HG03060 (cell line): Measurements from ENCODE around the gene SKAP1.

Experiments
- ATAC-seq: cut with Tn5 transposase; IDR thresholded peaks from one replicate; pipeline ENCODE4 v1.9.1; 2021; ENCODE audit warnings: low read depth, moderate number of reproducible peaks; ENCODE audit not compliant: unreplicated experiment

The SKAP1 gene

DNA sequence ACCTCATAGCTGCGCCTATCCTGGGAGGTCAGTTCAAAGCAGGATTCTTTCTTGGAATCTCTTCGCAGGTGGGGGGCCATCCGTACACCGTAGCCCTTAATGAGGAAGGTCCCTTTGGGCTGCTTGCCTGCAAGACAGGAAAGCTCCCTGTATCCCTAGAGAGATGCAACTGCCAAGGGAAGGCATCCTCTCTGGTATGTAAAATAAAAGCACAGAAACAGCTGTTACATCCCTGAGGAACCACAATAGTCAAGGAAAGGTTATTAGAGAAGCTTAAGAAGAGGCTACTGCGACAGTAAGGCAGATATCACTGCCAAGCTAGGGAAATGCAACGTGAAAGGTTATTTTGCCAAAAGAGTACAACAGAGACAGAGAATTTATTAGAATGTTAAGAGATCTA lies 245.3 kb downstream of the SKAP1 start:
- no peak for ATAC-seq

DNA sequence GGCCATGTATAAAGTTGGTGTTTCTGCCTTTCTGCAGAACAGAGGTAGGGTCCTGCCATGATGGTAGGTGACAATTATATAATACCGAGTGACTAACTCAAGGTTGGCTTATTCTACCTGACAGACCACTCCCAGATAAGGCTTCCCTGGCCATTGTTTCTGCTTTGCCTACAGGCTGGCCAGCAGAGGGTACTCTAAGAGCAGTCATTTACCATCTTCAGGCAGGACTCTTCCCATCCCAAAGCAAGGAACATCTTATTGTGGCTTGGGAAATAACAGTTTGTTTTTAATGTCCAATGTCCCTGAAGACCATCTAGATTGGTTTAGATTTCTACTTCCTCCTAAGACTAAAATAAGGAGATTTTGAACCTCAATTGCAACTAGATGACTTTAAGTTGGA lies 248.4 kb downstream of the SKAP1 start:
- ATAC-seq: no peak

GRCh38 chr17:48180842-48181629 lies 249.0 kb downstream of the SKAP1 start:
- no peak for ATAC-seq

- no peak for ATAC-seq
Measured at GRCh38 chr17:48179071-48179945, 250.7 kb downstream of the SKAP1 start.

DNA sequence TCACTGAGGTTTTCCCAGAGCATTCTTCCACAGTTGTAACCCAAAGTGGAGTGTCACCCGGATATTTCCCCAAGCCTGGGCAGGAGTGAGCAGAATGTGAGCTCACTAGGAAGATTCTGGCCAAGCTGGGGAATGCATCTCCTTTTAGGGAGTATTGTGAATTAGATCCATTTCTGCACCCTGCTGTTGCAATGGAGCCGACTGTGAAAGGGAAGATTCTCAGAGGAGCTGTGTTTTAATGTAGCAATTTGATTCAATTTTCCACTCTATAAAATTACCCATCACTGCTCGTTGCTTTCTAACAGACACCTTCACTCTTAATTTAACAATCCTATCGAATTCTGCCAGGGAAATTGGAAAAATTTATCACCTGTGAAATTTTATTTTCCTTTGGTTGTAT lies 251.7 kb downstream of the SKAP1 start:
- no peak for ATAC-seq

DNA sequence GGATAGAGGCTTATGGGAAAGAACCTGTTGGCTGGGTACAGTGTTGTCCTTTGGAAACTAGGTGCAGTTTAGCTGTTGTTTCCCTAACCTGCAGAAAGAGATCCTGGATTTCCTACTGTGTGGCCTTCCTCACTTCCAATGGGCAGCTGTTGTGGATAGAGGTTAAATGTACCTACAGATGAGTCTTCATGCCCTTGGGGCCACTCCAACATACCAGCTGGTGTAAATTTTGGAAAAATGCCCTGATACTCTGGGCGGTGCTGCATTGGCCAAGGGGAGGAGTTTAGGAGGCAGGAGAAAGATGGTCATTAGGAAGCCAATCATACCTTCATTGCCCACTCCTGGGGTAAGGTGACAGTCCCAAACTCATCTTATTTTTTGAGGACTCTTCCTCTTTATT lies 252.2 kb downstream of the SKAP1 start:
- ATAC-seq: no peak

GRCh38 chr17:48176471-48176855 lies 253.6 kb downstream of the SKAP1 start:
- no peak for ATAC-seq

DNA sequence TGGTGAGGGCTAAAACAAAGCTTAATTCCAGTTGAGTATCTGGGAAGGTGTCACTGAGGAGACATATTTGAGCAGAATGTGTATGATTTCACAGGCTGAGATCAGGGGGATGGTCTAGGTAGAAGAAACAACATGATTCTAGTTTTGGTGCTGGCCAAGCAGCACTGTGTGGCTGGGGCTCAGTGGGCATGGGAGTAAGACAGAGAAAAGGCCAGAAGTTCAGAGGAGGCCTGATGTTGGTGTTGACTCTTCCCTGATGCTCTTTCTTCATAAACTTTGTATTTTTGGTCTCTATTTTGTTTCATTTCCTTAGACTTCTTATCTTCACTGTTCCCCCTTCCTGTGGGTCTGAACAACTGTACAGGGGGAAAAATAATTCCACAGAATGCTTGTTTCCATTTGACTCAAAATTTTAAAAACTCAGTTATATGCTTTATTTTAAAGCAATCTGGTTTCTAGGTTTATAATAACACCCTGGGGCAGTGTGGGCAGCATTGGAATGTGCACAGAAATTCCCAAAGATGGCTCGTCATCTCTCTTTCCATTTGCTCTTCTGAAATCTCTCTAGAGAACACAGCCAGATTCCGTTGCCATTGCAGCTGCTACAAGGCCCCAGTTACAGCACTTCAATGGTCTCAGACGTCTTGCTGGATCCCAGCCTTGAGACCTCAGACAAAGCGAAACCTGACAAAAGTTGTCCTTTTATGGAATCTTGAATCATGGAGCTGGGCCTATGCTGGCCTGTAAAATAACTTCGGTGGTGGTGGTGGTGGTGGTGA lies 254.1 kb downstream of the SKAP1 start:
- ATAC-seq: no peak

GRCh38 chr17:48174833-48175523 lies 255.0 kb downstream of the SKAP1 start:
- ATAC-seq: no peak

DNA sequence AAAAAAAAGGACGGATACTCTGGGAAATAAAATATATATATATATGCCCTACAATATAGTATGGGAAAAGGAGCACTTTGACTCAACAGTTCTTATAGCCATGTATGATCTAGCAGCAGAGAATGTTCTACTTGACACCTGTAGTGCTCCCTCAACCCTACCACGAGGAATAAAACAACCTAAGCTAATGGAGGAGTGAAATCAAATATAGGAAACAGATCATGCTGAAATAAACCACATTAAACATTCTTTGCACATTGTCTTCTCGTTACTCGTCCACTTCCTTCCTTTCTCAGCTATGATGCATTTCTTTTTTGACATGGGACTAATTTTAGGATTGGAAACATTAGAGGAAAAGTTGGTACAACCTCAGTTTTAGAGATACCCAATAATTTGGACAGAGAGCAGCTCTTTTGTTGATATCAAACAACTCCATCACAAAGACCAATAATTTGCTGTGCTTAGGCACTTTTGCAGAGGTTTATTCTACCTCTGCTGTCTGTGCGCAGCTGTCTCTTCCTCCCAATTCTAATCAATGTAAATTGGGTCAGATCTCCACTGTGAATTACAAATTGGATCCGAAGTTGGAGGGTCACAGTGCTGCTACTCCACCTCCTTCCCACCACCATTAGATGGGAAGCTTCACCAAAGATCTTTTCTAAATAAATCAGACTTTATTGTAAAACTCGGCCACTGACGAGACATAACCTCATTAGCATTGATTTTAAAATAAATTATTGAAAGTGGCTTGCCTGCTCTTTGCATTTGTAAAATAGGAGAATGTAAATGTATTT lies 256.6 kb downstream of the SKAP1 start:
- no peak for ATAC-seq

- ATAC-seq: no peak
Measured at GRCh38 chr17:48169926-48170325, 260.1 kb downstream of the SKAP1 start.

DNA sequence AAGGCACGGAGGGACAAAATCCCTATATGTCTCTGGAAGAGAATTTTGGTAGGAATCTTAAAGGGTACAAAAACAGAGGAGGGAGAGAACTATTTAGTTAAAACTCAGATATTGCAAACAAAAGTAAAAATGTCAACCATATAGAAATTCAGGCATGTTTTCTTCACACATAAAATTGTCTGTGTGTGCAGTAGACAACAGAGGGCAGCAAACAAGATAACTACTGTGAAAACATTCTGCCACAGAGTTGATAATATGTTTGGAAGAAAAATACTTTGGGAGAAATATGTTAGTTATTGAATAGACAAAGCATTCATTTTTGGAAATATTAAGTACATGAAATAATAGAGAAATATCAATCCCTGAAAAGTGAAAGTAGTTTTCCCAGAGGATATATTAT lies 266.2 kb downstream of the SKAP1 start:
- no peak for ATAC-seq

DNA sequence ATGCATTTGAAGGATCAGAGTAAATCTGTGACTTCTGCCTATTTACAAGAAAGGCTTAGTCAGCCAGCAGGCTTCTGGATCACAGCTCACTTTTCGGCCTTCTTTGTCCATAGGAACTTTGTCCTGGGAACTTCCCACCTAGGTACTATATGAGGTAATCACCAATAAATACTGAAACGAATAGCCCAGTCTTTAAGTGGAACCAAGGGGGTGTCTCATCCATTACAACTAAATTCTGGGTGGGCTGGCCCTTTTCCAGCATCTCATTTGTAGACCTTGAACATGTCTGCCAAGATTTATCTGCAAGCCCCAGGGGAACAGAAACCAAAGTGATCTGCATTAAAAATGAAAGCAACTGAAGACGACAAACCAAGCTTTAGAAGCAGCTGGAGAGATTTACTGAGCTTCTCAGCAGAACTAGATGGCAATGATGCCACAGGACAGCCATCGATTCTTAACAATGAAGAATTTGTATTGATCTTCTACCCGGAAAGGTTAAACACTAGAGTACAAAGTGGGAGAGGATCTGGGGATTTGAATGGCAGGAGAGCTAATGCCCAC lies 267.0 kb downstream of the SKAP1 start:
- no peak for ATAC-seq

DNA sequence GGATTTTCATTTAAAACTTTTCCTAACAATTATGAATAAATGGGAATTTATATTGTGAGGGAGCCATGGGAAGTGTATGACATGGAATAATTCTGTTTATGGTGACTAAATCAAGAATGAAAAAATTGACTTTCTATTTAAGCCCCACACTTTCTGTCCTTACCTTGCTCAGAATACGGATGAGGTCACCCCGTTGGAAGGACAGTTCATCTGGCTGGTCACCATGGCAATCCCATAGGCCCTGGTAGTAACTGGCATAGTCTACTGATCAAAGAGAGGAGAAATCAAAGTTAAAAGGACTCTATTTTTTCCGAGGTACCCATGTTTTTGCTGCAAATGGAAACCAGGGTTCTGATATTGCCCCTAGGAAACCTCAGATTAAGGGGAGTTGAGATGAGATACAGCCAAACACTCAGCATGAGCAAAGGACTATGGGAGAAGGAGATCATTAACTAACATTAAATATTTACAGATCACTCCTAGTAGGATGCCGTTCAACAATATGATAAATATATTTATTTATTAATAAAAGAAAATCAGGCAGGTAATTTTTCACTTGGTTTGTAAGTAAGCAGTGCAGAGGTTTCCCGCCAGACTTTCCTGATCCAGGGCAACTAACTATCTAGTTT lies 267.6 kb downstream of the SKAP1 start:
- no peak for ATAC-seq

DNA sequence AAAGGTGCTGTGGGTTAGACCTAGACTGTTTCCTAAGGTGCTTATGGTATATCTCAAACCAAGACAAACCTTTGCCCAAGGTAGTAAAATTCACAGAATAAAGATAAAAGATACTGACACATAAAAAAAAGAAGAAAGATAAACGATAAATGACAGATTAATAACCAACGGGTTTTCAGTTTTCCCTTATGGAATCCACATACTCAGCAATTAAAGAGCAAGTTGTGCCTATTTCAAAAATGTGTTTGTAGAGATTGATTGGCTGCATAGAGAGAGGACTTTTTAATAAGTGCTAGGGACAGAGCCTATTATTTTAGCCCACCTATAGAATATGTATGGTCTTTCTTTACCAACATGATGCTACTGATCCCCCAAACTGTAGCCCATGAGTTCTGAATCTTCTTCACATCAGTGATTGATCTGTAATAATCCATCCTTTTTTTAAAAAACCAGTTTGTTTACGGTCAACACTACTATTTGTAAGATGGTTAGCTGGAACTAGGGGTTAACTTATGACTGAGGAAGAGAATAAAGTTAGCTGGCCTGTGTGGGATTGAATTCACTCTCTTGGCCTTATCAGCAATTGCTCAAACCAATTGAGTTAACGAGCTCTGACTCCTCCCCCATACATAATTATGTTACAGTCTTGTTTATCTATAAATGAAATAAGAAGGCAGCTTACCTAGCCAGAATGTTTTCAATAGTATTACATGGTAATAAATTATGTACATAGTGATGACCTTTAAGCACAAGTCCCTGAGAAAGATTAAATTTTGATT lies 268.7 kb downstream of the SKAP1 start:
- no peak for ATAC-seq

DNA sequence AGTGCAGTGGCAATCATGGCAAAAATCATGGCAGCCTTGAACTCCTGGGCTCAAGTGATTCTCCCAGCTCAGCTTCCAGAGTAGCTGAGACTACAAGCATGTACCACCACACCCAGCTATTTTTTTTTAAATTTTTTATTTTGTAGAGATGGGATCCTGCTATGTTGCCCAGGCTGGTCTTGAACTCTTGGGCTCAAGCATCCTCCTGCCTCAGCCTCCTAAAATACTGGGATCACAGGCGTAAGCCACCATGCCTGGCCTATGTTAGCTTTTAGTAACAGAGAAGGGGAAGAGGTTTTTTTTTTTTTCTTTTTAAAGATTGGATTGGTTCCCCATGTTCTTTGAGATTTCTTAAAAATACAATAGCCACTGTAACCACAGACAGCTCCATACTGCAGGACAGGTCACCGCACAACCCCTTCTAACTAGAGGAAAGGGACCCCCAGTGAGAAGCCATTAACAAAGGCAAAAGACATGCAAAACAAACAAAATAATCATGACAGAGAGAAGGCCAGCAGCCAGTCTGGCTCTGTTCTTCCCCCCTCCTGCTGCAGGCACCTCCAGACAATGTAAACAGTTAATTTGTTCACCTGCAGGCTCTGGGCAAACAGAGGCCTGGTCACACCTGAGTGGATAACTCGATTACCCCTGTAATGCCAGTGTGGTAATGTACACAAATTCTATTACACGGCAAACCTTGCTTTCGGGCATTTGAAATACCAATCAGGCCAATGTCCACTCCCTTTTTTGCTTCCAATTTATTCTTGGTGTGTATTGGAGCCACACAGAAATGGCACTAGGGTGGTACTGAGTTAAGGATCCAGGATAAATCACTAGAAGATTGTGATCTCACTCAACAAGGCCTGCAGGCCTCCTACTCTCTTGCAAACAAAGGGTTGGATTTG lies 269.6 kb downstream of the SKAP1 start:
- ATAC-seq: no peak

DNA sequence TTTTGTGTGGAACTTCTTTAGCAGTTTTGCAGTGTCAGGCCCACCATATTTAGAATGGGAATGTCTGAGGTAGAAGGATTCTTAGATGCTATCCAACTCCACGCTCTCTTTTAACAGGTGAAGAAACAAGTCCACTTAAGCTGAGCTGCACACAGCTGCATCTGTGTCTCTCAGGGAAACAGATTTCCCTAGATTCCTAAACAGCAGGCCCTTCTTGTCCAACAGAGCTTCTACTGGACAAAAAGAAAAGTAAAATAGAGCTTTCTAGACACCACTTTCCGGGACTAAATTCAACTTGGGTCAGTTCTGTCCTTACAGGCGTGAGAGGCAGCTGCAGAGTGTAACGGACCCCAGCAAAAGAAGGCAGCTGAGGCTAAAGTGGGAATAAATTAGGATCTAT lies 270.8 kb downstream of the SKAP1 start:
- ATAC-seq: no peak
